Measurements from ENCODE around the gene SH3TC2.

SH3TC2 gene

DNA sequence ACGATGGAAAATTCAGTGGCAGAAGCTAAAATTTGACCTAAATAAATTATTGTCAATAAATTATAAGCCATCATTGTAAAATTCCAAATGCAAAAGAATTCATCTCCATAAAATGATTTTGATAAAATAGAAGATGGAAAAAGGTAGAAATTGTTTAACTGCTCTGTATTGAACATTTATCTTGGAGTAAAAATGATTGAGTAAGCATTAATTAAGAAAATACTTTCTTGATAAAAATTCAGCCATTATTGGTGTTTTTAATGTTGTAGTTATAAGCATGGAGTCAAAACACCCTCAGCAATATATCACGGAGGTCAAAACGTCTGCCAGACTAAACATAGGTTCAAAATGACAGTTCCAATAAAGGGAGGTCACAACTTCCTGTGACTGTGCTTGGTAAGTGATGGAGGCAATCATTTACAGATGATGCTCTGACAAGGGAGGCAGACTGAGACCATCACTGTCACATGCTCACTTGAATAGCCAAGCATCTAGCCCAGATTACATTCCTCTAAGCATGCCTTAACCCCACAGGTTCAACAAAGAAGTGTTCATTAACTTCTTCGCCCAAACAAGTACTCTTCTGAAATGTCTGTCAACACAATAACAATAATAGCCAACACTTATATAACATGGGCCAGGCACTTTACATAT is 69.5 kb downstream of the SH3TC2 start:
- no peak for TF ChIP-seq SIN3A (IDR thresholded peaks at IDR 0.05; ENCODE audit: borderline replicate concordance, insufficient read depth, low read length)
- no peak for TF ChIP-seq POLR2AphosphoS5 (IDR thresholded peaks at IDR 0.05; ENCODE audit: low read depth, low read length)
- TF ChIP-seq, protein P1, sequence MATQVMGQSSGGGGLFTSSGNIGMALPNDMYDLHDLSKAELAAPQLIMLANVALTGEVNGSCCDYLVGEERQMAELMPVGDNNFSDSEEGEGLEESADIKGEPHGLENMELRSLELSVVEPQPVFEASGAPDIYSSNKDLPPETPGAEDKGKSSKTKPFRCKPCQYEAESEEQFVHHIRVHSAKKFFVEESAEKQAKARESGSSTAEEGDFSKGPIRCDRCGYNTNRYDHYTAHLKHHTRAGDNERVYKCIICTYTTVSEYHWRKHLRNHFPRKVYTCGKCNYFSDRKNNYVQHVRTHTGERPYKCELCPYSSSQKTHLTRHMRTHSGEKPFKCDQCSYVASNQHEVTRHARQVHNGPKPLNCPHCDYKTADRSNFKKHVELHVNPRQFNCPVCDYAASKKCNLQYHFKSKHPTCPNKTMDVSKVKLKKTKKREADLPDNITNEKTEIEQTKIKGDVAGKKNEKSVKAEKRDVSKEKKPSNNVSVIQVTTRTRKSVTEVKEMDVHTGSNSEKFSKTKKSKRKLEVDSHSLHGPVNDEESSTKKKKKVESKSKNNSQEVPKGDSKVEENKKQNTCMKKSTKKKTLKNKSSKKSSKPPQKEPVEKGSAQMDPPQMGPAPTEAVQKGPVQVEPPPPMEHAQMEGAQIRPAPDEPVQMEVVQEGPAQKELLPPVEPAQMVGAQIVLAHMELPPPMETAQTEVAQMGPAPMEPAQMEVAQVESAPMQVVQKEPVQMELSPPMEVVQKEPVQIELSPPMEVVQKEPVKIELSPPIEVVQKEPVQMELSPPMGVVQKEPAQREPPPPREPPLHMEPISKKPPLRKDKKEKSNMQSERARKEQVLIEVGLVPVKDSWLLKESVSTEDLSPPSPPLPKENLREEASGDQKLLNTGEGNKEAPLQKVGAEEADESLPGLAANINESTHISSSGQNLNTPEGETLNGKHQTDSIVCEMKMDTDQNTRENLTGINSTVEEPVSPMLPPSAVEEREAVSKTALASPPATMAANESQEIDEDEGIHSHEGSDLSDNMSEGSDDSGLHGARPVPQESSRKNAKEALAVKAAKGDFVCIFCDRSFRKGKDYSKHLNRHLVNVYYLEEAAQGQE (IDR thresholded peaks at IDR 0.05; ENCODE audit: insufficient read depth in 1 of 2, low read depth in 2 of 2, low read length in 2 of 2): no peak
- TF ChIP-seq FOXP2 (optimal IDR thresholded peaks at IDR 0.05; ENCODE audit: borderline replicate concordance, extremely low read depth, extremely low read length, insufficient read depth): no peak
- no peak for TF ChIP-seq TAF1 (IDR thresholded peaks at IDR 0.05; ENCODE audit: borderline replicate concordance, insufficient read depth, low read length)

DNA sequence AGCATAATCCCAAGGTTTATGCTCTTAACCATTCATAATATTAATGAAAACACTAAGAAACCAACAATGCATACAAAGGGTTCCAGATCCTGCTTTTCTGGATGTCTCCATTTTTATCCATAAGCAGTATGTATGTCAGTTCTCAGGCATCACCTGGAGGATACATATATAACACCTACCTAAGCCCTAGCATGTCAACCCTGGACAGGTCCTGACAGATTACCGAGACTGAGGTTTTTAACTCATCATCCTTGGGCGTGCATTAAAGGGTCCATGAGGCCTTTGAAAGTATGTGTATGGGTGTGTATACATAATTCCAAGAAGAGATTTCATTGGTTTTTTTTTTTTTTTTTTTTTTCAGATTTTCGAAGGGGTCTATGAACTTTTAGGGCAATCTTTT is 70.6 kb downstream of the SH3TC2 start:
- TF ChIP-seq POLR2AphosphoS5 (IDR thresholded peaks at IDR 0.05; ENCODE audit: low read depth, low read length) (no peak), FOXP2 (optimal IDR thresholded peaks at IDR 0.05; ENCODE audit: borderline replicate concordance, extremely low read depth, extremely low read length, insufficient read depth) (no peak), SIN3A (IDR thresholded peaks at IDR 0.05; ENCODE audit: borderline replicate concordance, insufficient read depth, low read length) (no peak), TAF1 (IDR thresholded peaks at IDR 0.05; ENCODE audit: borderline replicate concordance, insufficient read depth, low read length) (no peak)

DNA sequence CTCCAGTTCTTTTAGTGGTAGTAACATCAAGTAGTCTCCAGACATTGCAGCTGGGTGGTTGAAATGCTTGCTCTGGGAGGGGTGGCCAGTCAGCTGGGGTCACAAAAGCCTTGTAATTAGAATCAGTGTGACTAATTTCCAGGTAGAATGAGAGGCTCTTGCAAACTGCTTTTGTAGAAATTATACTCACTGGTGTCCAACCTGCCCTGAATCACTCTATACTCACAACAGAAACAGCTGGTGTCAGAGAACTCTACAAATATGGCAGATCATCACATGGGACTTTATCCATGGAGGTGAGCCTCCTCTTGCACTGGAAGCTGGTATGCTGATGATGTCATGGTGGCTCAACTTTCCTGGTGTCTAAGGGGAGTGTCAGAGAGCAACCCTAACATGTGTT is 71.3 kb downstream of the SH3TC2 start:
- no peak for TF ChIP-seq SIN3A (IDR thresholded peaks at IDR 0.05; ENCODE audit: borderline replicate concordance, insufficient read depth, low read length)
- TF ChIP-seq POLR2AphosphoS5 (IDR thresholded peaks at IDR 0.05; ENCODE audit: low read depth, low read length): no peak
- no peak for TF ChIP-seq FOXP2 (optimal IDR thresholded peaks at IDR 0.05; ENCODE audit: borderline replicate concordance, extremely low read depth, extremely low read length, insufficient read depth)
- TF ChIP-seq, protein P1 (IDR thresholded peaks at IDR 0.05; ENCODE audit: insufficient read depth in 1 of 2, low read depth in 2 of 2, low read length in 2 of 2): no peak
- TF ChIP-seq TAF1 (IDR thresholded peaks at IDR 0.05; ENCODE audit: borderline replicate concordance, insufficient read depth, low read length): no peak

DNA sequence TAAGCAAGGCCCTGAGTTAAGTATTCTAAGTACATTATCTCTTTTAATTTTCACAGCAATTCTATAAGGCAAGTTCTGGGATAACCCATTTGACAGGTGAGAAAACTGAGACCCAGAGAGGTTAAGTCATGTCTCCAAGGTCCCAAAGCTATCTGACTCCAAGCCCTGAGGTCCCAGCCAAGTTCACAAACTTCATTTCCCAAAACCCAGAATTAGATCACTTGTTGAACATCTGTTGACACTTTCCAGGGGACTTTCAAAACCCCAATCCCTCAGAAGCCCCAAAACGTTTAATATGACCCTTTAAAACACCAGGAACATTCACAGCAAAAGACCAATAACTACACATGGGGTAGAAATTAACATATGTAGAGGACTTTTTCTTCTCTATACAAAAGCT is 72.0 kb downstream of the SH3TC2 start:
- no peak for TF ChIP-seq TAF1 (IDR thresholded peaks at IDR 0.05; ENCODE audit: borderline replicate concordance, insufficient read depth, low read length)
- TF ChIP-seq POLR2AphosphoS5 (IDR thresholded peaks at IDR 0.05; ENCODE audit: low read depth, low read length): no peak
- TF ChIP-seq, protein P1 (IDR thresholded peaks at IDR 0.05; ENCODE audit: insufficient read depth in 1 of 2, low read depth in 2 of 2, low read length in 2 of 2): no peak
- TF ChIP-seq SIN3A (IDR thresholded peaks at IDR 0.05; ENCODE audit: borderline replicate concordance, insufficient read depth, low read length): no peak
- no peak for TF ChIP-seq FOXP2 (optimal IDR thresholded peaks at IDR 0.05; ENCODE audit: borderline replicate concordance, extremely low read depth, extremely low read length, insufficient read depth)

DNA sequence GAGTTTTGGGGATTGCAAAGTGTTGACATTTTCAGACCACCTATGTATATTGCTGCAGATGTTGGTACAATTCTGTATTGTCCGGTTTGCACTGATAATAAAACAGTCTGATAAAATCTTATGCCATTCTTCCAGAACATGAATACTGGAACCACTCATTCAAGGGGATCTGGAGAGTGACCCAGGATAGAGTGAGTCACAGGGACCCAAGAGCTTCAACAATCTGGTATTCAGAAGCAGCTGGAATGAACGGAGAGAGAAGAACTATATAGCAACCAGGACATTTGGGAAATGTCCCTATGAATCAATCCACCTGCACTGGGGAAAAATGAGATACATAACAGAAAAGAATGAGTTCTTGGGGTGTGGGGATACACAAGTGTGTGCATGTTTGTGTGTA is 73.3 kb downstream of the SH3TC2 start:
- TF ChIP-seq, protein P1 (IDR thresholded peaks at IDR 0.05; ENCODE audit: insufficient read depth in 1 of 2, low read depth in 2 of 2, low read length in 2 of 2): no peak
- TF ChIP-seq SIN3A (IDR thresholded peaks at IDR 0.05; ENCODE audit: borderline replicate concordance, insufficient read depth, low read length): no peak
- TF ChIP-seq POLR2AphosphoS5 (IDR thresholded peaks at IDR 0.05; ENCODE audit: low read depth, low read length): no peak
- no peak for TF ChIP-seq TAF1 (IDR thresholded peaks at IDR 0.05; ENCODE audit: borderline replicate concordance, insufficient read depth, low read length)
- no peak for TF ChIP-seq FOXP2 (optimal IDR thresholded peaks at IDR 0.05; ENCODE audit: borderline replicate concordance, extremely low read depth, extremely low read length, insufficient read depth)

All from PFSK-1 (cell line).